IPS DF 6.9 (cell line): ENCODE results near the gene ZDHHC8.

ENCODE experiments used
- DNase-seq: peaks from one replicate; pipeline ENCODE4 v3.0.0-alpha.2; 2013; ENCODE audit warnings: low read depth, low spot score
- H3K27ac ChIP-seq: one replicate; pipeline ENCODE4 v1.5.1; 2013; ENCODE audit warnings: low read length, control low read depth
- H3K27me3 ChIP-seq: 2 replicates; pipeline ENCODE4 v1.6.1; 2013; ENCODE audit warnings: mild to moderate bottlenecking, low read length; ENCODE audit not compliant: control insufficient read depth, insufficient read depth
- H3K36me3 ChIP-seq: 2 replicates; pipeline ENCODE4 v1.6.1; 2013; ENCODE audit warnings: low read length; ENCODE audit not compliant: control insufficient read depth, insufficient read depth
- H3K4me1 ChIP-seq: 2 replicates; pipeline ENCODE4 v1.6.1; 2013; ENCODE audit warnings: low read length; ENCODE audit not compliant: control insufficient read depth, insufficient read depth
- H3K4me3 ChIP-seq: 2 replicates; pipeline ENCODE4 v1.5.1; 2013; ENCODE audit warnings: mild to moderate bottlenecking, low read length
- H3K9me3 ChIP-seq: 2 replicates; pipeline ENCODE4 v1.6.1; 2013; ENCODE audit warnings: low read length, inconsistent platforms; ENCODE audit not compliant: control insufficient read depth, insufficient read depth
- whole genome bisulfite sequencing: extraction: QIAGEN DNeasy Blood & Tissue Kit; methylation state at CpG from one replicate; pipeline ENCODE4 v1.1.7; 2013; ENCODE audit warnings: mixed read lengths, missing lambda C conversion rate; ENCODE audit not compliant: insufficient read length, insufficient coverage; 5-methylcytosine and 5-hydroxymethylcytosine counted together

ZDHHC8 gene

DNA sequence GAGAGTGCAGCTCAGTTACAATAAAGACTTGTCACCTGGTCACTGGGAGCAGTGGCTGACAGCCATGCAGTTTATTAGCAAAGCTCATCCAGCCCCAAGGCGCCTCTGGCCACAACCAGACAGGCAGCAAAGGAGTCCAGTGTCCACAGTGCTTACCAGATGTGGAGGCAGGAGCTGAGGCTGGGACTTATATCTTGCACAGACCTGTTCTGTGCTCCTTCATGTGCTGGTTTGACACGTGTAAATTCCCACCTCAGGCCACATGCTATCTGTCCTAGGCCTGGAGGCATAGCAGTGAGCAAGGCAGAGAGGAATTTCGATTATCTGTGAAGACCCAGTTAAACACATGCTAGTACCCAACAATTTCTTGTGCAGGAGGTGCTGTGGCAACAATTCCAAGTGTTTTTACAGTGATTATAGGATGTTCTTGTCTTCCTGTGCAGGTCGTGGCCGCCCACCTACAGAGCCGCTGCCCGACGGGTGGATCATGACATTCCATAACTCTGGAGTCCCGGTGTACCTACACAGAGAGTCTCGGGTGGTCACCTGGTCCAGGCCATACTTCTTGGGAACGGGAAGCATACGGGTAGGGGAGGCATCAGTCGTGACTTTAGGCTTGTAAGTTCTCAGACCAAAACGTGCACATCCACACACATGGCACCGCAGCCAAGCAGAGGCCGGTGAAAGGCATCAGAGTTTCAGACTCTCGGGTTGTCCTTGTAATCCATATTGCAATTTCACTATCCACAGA lies 42.2 kb upstream of the ZDHHC8 start:
- no peak overlapping the region for H3K27ac ChIP-seq
- no CpG with 5 or more reads among the region's 17 CpGs for WGBS
- H3K4me1 ChIP-seq: no peaks in the 10 kb centered on the region
- no peak overlapping the region for H3K4me3 ChIP-seq
- peaks cover 80% of the 10 kb centered on the region for H3K36me3 ChIP-seq
- H3K27me3 ChIP-seq: no peaks in the 10 kb centered on the region
- no peak for DNase-seq
- no peaks in the 10 kb centered on the region for H3K9me3 ChIP-seq

DNA sequence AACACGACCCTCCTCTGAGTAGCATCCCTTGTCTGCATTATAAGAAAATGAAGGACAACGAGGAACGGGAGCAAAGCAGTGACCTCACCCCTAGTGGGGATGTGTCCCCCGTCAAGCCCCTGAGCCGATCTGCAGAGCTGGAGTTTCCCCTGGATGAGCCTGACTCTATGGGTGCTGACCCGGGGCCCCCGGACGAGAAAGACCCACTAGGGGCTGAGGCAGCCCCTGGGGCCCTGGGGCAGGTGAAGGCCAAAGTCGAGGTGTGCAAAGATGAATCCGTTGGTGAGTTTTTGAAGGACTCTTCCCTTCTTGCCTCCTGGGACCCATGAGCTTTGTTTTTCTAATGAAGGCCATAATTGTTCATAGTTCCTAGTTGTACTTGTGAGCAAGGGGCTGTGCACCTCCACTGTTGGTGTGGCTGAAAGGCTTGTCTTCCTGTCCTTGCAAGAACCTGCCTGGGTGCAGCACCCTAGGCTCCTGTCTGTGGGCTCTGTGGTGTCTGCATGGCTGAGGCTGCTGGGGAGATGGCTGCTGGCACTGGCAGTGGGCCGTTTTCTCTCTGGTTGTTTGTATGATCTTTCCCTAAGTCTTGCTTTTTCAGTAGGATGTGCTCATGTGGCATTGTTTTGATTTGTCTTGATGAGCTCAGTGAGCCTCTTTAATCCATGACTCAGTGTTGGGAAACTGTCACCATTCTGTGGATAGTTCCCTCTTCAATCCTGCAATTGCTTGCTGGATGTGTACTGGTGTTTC lies 41.5 kb upstream of the ZDHHC8 start:
- H3K27ac ChIP-seq: no peak overlapping the region
- WGBS: no CpG with 5 or more reads among the region's 11 CpGs
- no peak overlapping the region for H3K4me3 ChIP-seq
- H3K36me3 ChIP-seq: peaks cover 84% of the 10 kb centered on the region
- H3K4me1 ChIP-seq: no peaks in the 10 kb centered on the region
- no peaks in the 10 kb centered on the region for H3K9me3 ChIP-seq
- no peak for DNase-seq
- H3K27me3 ChIP-seq: no peaks in the 10 kb centered on the region

DNA sequence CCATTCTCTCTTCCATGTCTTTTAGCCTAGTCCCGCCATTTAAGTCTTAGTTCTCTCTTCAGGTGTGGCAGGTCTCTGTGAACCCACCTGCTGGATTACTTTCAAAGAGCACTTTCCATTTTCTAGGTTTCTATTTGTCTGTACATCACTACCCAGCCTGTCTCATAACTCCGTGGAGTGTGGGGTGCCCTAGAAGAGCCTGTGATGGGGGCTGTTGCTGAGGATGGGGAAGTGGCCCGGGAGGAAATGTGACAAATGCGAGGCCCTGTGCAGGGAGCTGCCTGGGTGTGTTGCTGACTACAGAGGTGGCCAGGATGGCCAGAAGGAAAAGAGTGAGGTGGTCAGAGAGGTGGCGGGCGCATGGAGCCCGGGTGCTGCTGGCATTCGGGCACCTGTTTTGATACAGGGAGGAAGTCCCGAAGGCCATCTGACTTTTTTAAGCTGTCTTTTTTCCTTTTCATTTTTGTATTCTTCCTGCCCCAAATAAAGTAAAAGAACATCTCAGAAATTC lies 40.8 kb upstream of the ZDHHC8 start:
- Histone ChIP-seq H3K36me3 (peaks cover 88% of the 10 kb centered on the region), H3K27me3 (no peaks in the 10 kb centered on the region)
- no CpG with 5 or more reads among the region's 9 CpGs for WGBS

GRCh38 chr22:20091690-20092476 lies 39.7 kb upstream of the ZDHHC8 start:
- no CpG with 5 or more reads among the region's 16 CpGs for WGBS
- Histone ChIP-seq H3K9me3 (no peaks in the 10 kb centered on the region), H3K27me3 (no peaks in the 10 kb centered on the region), H3K4me1 (no peaks in the 10 kb centered on the region), H3K27ac (no peak overlapping the region), H3K36me3 (peaks cover 82% of the 10 kb centered on the region), H3K4me3 (no peak overlapping the region)
- DNase-seq: no peak

More for the DNA sequence above, 40.8 kb upstream of the ZDHHC8 start:
- H3K4me3 ChIP-seq: no peak overlapping the region
- H3K4me1 ChIP-seq: no peaks in the 10 kb centered on the region
- no peaks in the 10 kb centered on the region for H3K9me3 ChIP-seq
- H3K27ac ChIP-seq: no peak overlapping the region
- no peak for DNase-seq

DNA sequence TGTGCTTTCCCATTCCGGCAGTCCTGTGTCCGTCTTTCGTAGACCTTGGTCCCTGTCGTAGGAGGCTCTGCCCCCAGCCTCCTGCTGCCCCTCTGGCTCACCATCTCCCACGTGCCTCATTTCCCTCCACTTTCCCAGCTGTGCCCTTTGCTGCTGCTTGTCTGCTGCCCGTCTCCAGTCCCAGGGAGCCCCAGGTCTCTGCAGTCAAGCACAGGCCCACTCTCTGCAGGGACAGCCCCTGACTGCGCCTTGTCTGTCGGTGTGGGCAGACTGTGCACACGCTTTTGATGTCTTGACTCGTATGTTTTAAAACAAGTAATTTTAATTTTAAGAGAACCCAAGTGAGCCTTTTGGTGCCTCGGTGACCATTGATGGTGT lies 39.1 kb upstream of the ZDHHC8 start:
- Histone ChIP-seq H3K27me3 (no peaks in the 10 kb centered on the region), H3K27ac (no peak overlapping the region), H3K9me3 (no peaks in the 10 kb centered on the region), H3K4me3 (no peak overlapping the region), H3K36me3 (peaks cover 76% of the 10 kb centered on the region), H3K4me1 (no peaks in the 10 kb centered on the region)
- no peak for DNase-seq
- WGBS: no CpG with 5 or more reads among the region's 11 CpGs

- no peaks in the 10 kb centered on the region for H3K4me1 ChIP-seq
- H3K27me3 ChIP-seq: no peaks in the 10 kb centered on the region
- H3K27ac ChIP-seq: no peak overlapping the region
- DNase-seq: no peak
- peaks cover 67% of the 10 kb centered on the region for H3K36me3 ChIP-seq
- H3K4me3 ChIP-seq: no peak overlapping the region
- no CpG with 5 or more reads among the region's 13 CpGs for WGBS
- no peaks in the 10 kb centered on the region for H3K9me3 ChIP-seq
Observed at GRCh38 chr22:20093418-20094196, 38.0 kb upstream of the ZDHHC8 start.

DNA sequence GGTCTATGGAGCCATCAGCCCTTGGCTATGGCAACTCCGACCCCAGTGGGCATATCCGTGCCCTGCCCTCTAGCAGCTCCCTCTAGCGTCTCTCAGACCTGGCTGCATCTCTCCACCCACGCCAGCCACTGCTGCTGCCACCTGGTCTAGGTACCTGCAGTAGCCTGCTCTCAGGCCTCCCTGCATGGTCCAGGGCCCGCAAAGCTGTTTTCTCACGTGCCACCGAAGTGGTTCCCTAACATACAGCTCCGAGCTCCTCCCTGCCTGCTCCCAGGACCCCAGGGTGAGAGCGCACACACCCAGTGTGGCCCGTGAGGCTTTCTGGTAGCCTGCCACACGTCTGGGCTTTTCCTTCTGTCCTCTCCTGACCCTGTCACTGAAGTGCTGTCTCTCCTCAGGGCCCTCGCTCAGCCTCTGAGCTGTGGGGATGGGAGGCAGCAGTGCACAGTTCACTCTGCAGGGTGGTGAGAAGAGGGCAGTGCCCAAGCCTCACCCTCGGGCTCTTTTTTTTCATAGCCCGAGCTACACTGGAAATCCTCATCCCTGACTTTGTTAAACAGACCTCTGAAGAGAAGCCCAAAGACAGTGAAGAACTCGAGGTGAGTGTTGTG lies 37.3 kb upstream of the ZDHHC8 start:
- H3K4me1 ChIP-seq: no peaks in the 10 kb centered on the region
- no peaks in the 10 kb centered on the region for H3K27me3 ChIP-seq
- no peak overlapping the region for H3K4me3 ChIP-seq
- no peak for DNase-seq
- no peaks in the 10 kb centered on the region for H3K9me3 ChIP-seq
- no peak overlapping the region for H3K27ac ChIP-seq
- H3K36me3 ChIP-seq: peaks cover 65% of the 10 kb centered on the region
- WGBS: no CpG with 5 or more reads among the region's 15 CpGs

- WGBS: no CpG with 5 or more reads among the region's 4 CpGs
- Histone ChIP-seq H3K9me3 (no peaks in the 10 kb centered on the region), H3K27ac (no peak overlapping the region), H3K4me1 (no peaks in the 10 kb centered on the region), H3K36me3 (peaks cover 54% of the 10 kb centered on the region), H3K27me3 (no peaks in the 10 kb centered on the region), H3K4me3 (no peak overlapping the region)
- DNase-seq: no peak
Observed at GRCh38 chr22:20095521-20095920, 36.1 kb upstream of the ZDHHC8 start.

- H3K27me3 ChIP-seq: no peaks in the 10 kb centered on the region
- H3K27ac ChIP-seq: no peak overlapping the region
- no peak overlapping the region for H3K4me3 ChIP-seq
- no peaks in the 10 kb centered on the region for H3K9me3 ChIP-seq
- no CpG with 5 or more reads among the region's 2 CpGs for WGBS
- peaks cover 42% of the 10 kb centered on the region for H3K36me3 ChIP-seq
- no peak for DNase-seq
- H3K4me1 ChIP-seq: no peaks in the 10 kb centered on the region
Observed at GRCh38 chr22:20096574-20097420, 34.8 kb upstream of the ZDHHC8 start.
